AG04449 (cell line): Measurements from ENCODE around the gene RMND1.
"Not testable (repeated sequence)": the region's sequence is repeated elsewhere in the genome, so short reads cannot be mapped to it uniquely, and the experiment has no call there.

Source experiments
- CTCF ChIA-PET: fragments of 350-600 bp; formaldehyde crosslinking; extraction: SDS; loops from one replicate; lab custom pipeline; 2021; ENCODE audit warnings: antibody characterized with exemption; lab: Yijun Ruan, JAX
- POLR2A ChIA-PET: fragments of 400-600, 350-600 bp; formaldehyde crosslinking; extraction: SDS; loops from one replicate; lab custom pipeline; 2020; ENCODE audit warnings: antibody characterized with exemption, inconsistent platforms; lab: Yijun Ruan, JAX
- DNase-seq: peaks from one replicate; pipeline ENCODE4 v3.0.0-alpha.2; 2010; ENCODE audit warnings: low read depth, low spot score
- H3K4me3 ChIP-seq: 2 replicates; pipeline ENCODE4 v1.5.1; 2011; ENCODE audit warnings: low read depth, mild to moderate bottlenecking, control low read depth, low read length
- TF ChIP-seq, protein P1 (sequence below): IDR thresholded peaks from one replicate; pipeline ENCODE4 v1.5.1; 2011; ENCODE audit warnings: mild to moderate bottlenecking, moderate library complexity, low read length, control low read depth, inconsistent platforms; ENCODE audit not compliant: insufficient read depth; ENCODE audit errors: missing control alignments

Gene RMND1

DNA sequence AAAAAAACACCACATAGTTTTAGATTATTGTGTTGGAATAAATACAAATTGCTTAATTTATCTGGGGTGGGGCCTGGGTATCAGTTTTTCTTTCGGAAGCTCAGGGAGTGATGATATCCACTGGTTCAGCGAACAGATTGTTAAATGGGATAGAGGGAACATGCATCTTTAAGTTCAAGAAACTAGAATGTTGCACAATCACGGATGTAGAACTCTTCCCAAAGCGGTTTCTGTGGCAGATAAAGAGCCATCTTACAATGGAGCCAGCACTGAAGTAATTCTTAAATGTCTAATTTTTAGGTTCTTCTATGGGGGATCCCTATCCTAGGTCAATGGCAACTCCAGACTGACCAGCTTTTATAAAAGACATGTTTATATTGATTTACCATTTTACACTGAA lies 9.7 kb upstream of the RMND1 start:
- TF ChIP-seq, protein P1, sequence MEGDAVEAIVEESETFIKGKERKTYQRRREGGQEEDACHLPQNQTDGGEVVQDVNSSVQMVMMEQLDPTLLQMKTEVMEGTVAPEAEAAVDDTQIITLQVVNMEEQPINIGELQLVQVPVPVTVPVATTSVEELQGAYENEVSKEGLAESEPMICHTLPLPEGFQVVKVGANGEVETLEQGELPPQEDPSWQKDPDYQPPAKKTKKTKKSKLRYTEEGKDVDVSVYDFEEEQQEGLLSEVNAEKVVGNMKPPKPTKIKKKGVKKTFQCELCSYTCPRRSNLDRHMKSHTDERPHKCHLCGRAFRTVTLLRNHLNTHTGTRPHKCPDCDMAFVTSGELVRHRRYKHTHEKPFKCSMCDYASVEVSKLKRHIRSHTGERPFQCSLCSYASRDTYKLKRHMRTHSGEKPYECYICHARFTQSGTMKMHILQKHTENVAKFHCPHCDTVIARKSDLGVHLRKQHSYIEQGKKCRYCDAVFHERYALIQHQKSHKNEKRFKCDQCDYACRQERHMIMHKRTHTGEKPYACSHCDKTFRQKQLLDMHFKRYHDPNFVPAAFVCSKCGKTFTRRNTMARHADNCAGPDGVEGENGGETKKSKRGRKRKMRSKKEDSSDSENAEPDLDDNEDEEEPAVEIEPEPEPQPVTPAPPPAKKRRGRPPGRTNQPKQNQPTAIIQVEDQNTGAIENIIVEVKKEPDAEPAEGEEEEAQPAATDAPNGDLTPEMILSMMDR: no peak
- DNase-seq: no peak
- H3K4me3 ChIP-seq: no peak overlapping the region
- ChIA-PET POLR2A (interaction anchor here (0.9 kb wide), 1 partner anchor 10 kb away, joined by 3 read pairs; the partner anchor contains the start of gene RMND1), CTCF (interaction anchor here (0.9 to 1.0 kb wide), 2 partner anchors 14 to 15 kb away, joined by 3 read pairs; no protein-coding TSS in a partner anchor)

DNA sequence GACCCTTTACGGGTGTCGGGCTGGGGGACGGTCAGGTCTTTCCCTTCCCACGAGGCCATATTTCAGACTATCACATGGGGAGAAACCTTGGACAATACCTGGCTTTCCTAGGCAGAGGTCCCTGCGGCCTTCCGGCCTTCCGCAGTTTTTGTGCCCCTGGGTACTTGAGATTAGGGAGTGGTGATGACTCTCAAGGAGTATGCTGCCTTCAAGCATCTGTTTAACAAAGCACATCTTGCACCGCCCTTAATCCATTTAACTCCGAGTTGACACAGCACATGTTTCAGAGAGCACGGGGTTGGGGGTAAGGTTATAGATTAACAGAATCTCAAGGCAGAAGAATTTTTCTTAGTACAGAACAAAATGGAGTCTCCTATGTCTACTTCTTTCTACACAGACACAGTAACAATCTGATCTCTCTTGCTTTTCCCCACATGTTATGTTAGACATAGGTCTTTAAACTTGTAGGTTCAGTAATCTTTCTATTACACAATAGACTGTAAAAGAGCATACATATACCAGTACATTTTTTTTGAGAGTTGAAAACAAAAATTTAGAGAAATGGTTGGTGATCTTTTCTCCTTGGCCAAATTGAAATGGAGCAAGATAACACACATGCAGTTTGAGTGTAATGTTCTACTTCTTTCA lies 3.9 kb upstream of the RMND1 start:
- DNase-seq, H3K4me3 ChIP-seq, CTCF ChIA-PET, POLR2A ChIA-PET: not testable (repeated sequence)

DNA sequence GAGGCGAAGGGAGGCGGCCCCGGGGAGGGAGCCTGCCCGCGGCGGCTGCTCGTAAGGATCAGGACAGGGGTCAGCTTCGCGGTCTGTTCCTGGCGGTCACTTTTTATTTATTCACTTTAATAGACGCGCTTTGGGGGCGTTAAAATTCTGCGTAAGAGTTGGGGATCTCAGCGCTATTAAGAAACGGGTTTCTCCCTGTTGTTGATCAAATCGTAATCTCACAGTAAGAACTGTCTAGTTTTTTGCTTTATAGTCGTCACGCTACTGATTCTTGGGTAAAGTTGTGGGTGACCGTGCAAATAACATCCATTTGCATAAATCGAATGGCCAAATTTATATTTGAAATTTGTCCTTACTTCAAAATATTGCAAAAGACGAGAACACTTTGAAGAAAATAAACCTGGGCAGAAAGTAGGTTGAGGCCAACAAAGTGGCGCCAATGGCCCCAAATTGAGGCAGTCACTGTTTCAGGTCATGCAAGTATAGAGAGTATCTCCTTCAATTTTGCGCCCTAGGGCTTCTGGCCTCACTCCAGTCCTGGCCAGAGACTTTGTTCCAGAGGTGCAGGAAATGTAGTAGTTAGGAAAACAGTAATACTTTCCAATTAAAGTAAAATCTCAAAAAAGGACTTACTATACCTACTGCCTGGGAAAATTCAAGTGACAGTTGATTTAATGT lies 963 bp upstream of the RMND1 start:
- CTCF ChIA-PET: interaction anchor here (0.6 to 2.1 kb wide), 5 partner anchors 12 to 25 kb away, joined by 3 to 6 read pairs (median 4); no protein-coding TSS in a partner anchor
- no peak for DNase-seq
- TF ChIP-seq, protein P1: no peak
- H3K4me3 ChIP-seq: peak overlapping the region; percentile 90
- POLR2A ChIA-PET: interaction anchor here (1.2 to 1.7 kb wide), 2 partner anchors 63 to 644 kb away, joined by 4 to 8 read pairs; no protein-coding TSS in a partner anchor

DNA sequence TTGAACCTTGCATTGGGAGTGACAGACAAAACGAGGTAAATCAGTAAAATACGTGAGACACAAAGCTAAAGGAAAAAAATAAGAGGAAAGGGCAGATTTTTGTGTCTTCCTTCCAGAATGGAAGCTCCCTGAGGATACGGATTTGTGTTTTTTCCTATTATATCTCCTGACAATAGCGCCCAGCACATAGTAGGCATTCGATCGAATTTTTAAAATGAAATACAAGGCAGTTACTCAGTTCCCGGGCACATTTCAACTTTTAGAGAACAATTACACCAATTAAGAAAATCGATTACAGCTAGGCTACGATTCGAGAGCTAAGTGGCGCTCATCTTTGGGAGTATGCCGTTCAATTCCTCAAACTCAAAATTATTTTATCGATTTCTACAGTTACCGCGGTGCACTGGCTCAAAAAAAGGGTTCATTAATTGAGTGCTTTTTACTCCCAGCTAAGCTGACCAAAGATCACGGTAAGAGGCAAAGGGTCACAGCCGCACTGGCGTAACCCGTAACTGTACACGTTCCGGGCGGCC lies 443 bp downstream of the RMND1 start:
- ChIA-PET CTCF (interaction anchor here (0.6 to 2.1 kb wide), 4 partner anchors 11 to 27 kb away, joined by 3 to 9 read pairs (median 6); no protein-coding TSS in a partner anchor), POLR2A (interaction anchor here (1.2 to 1.7 kb wide), 2 partner anchors 62 to 646 kb away, joined by 4 to 8 read pairs; no protein-coding TSS in a partner anchor)

DNA sequence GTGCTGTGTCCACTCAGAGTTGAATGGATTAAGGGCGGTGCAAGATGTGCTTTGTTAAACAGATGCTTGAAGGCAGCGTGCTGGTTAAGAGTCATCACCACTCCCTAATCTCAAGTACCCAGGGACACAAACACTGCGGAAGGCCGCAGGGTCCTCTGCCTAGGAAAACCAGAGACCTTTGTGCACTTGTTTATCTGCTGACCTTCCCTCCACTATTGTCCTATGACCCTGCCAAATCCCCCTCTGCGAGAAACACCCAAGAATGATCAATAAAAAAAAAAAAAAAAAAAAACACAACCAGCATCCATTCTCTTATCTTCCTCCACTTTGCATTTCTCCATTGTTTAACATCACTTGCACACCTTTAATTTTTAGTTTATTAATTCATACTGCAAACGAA lies 998 bp downstream of the RMND1 start:
- ChIA-PET CTCF (interaction anchor here (1.6 to 2.1 kb wide), 3 partner anchors 10 to 25 kb away, joined by 5 to 9 read pairs (median 6); no protein-coding TSS in a partner anchor), POLR2A (interaction anchor here (1.7 kb wide), 1 partner anchor 61 kb away, joined by 8 read pairs; no protein-coding TSS in a partner anchor)
- peak overlapping the region; percentile 90 for H3K4me3 ChIP-seq
- not testable (repeated sequence) for DNase-seq

More for the DNA sequence above, 443 bp downstream of the RMND1 start:
- peak overlapping the region; percentile 90 for H3K4me3 ChIP-seq
- TF ChIP-seq, protein P1: no peak
- no peak for DNase-seq

DNA sequence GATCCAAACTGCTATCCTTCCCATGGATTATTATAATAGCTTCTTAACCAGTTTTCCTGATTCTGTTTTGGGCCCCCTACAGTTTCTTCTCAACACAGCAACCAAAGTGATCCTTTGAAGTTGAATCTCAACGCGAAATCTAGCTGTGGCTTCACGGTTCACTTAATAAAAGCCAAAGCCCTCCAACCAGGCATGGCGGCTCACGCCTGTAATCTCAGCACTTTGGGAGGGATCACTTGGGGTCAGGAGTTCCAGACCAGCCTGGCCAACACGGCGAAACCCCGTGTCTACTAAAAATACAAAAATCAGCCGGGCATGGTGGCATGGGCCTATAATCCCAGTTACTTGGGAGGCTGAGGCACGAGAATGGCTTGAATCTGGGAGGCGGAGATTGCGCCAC lies 3.3 kb downstream of the RMND1 start:
- CTCF ChIA-PET: no interaction called here

More for the DNA sequence above, 3.3 kb downstream of the RMND1 start:
- DNase-seq: no peak
- TF ChIP-seq, protein P1: no peak
- POLR2A ChIA-PET: no interaction called here
- H3K4me3 ChIP-seq: no peak overlapping the region
